ENCODE results near the gene CENPB.

DNA sequence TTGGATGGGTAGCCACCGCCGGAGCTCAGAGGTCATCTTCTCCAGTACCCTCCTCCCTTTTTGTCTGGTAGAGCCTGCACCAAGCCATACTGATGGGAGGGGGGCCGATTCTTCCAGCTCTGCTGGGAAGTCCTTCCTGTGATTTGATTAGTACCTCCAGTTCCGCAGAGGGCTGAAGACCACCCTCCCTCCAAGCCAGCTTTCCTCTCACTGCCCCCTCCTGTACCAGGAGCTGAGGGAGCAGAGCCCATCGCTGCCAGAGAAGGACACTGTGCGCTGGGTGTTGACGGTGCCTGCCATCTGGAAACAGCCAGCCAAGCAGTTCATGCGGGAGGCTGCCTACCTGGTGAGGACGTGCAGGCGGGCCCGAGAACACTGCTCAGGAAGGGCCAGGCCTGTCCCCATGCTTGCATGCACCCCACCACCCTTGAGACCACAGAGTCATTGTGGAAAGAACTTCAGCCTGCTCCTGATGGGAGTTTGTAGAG lies 40.8 kb downstream of the CENPB start:
- no peak for TF ChIP-seq EZH2 (IDR thresholded peaks at IDR 0.05; ENCODE audit: insufficient read depth, poor library complexity, severe bottlenecking)
- TF ChIP-seq EZH2phosphoT487 (IDR thresholded peaks at IDR 0.05; ENCODE audit: insufficient read depth, low read depth): no peak

Measured in GM23248 (cell line).